Keratinocyte (primary cell): ENCODE results near the gene ZNF850. TPM values are rescaled to one million over a fixed set of nuclear protein-coding genes. Genes with fewer than 3 reads are reported as not detected.

Experiments
- DNase-seq: peaks from one replicate; pipeline ENCODE4 v3.0.0-alpha.2; 2011; ENCODE audit warnings: low read depth, missing footprints, low spot score
- FAIRE-seq: peaks from 2 replicates; lab custom pipeline; 2011; peaks lifted over from hg19 to GRCh38; lab: Jason Lieb, UNC
- H2AFZ ChIP-seq: 2 replicates; pipeline ENCODE4 v1.6.0; 2012; ENCODE audit warnings: low read length, control low read depth, inconsistent platforms; ENCODE audit not compliant: control insufficient read depth
- H3K27ac ChIP-seq: 2 replicates; pipeline ENCODE4 v1.5.1; 2011; ENCODE audit warnings: low read length; ENCODE audit not compliant: control insufficient read depth, insufficient read depth
- H3K27me3 ChIP-seq: 3 replicates; pipeline ENCODE4 v1.6.0; 2011; ENCODE audit warnings: low read length; ENCODE audit not compliant: control insufficient read depth, insufficient read depth; ENCODE audit errors: extremely low read depth
- H3K36me3 ChIP-seq, 2 experiments: 2 replicates in 1 of 2; 3 replicates in 1 of 2; pipeline ENCODE4 v1.5.1; 2011; ENCODE audit warnings: low read length in 2 of 2, mild to moderate bottlenecking in 1 of 2; ENCODE audit not compliant: control insufficient read depth in 2 of 2, insufficient read depth in 2 of 2; ENCODE audit errors: extremely low read depth in 1 of 2
- H3K4me1 ChIP-seq: 3 replicates; pipeline ENCODE4 v1.5.1; 2011; ENCODE audit warnings: low read length; ENCODE audit not compliant: control insufficient read depth, insufficient read depth; ENCODE audit errors: extremely low read depth
- H3K4me2 ChIP-seq: 3 replicates; pipeline ENCODE4 v1.6.0; 2011; ENCODE audit warnings: low read depth, low read length; ENCODE audit not compliant: control insufficient read depth, insufficient read depth; ENCODE audit errors: extremely low read depth
- H3K4me3 ChIP-seq, 3 experiments: fragments of 200-600 bp in 1 of 3; sonication (generic) in 1 of 3; 2 replicates in 2 of 3; 3 replicates in 1 of 3; pipeline ENCODE4 v1.5.1; 2011 to 2016; ENCODE audit warnings: low read length in 3 of 3, mild to moderate bottlenecking in 3 of 3, control low read depth in 2 of 3, inconsistent platforms in 1 of 3, low read depth in 1 of 3, mixed read lengths in 1 of 3, mixed run types in 1 of 3, moderate library complexity in 1 of 3; ENCODE audit not compliant: control insufficient read depth in 2 of 3, insufficient read depth in 2 of 3; ENCODE audit errors: extremely low read depth in 1 of 3
- H3K79me2 ChIP-seq: 2 replicates; pipeline ENCODE4 v1.6.0; 2012; ENCODE audit warnings: low read length; ENCODE audit not compliant: control insufficient read depth, insufficient read depth
- H3K9ac ChIP-seq: 3 replicates; pipeline ENCODE4 v1.6.0; 2011; ENCODE audit warnings: low read length; ENCODE audit not compliant: control insufficient read depth, insufficient read depth; ENCODE audit errors: extremely low read depth
- H3K9me1 ChIP-seq: 3 replicates; pipeline ENCODE4 v1.6.0; 2011; ENCODE audit warnings: low read length; ENCODE audit not compliant: control insufficient read depth, insufficient read depth; ENCODE audit errors: extremely low read depth
- H3K9me3 ChIP-seq: 2 replicates; pipeline ENCODE4 v1.5.1; 2012; ENCODE audit warnings: low read depth, low read length; ENCODE audit not compliant: control insufficient read depth
- H4K20me1 ChIP-seq: 3 replicates; pipeline ENCODE4 v1.6.0; 2011; ENCODE audit warnings: low read length; ENCODE audit not compliant: control insufficient read depth, insufficient read depth; ENCODE audit errors: extremely low read depth
- CTCF ChIP-seq, 3 experiments: IDR thresholded peaks in 1 of 3; conservative IDR thresholded peaks in 1 of 3; optimal IDR thresholded peaks in 1 of 3; 2 replicates in 2 of 3; 3 replicates in 1 of 3; pipeline versions ENCODE3 to v1.5.1; 2011; ENCODE audit warnings: low read length in 3 of 3, mild to moderate bottlenecking in 3 of 3, moderate library complexity in 2 of 3, control low read depth in 1 of 3, inconsistent platforms in 1 of 3; ENCODE audit not compliant: insufficient read depth in 2 of 3; ENCODE audit errors: extremely low read depth in 1 of 3
- EZH2 ChIP-seq: IDR thresholded peaks from one replicate; pipeline ENCODE4 v1.6.1; 2012; ENCODE audit warnings: inconsistent platforms, mild to moderate bottlenecking, low read length, moderate library complexity
- dilution Hi-C: fragments of 300-500 bp; cut with MboI; formaldehyde crosslinking; loops from one replicate; pipeline ENCODE4 v1.7.0; 2020; ENCODE audit warnings: low sequenced_read_pairs; ENCODE audit not compliant: extremely low pct_ligation_motif_present
- polyA plus RNA-seq, 5 experiments: library from polyadenylated mRNA; depleted of rRNA in 3 of 5; stranded (reverse) in 3 of 5; stranded (forward) in 1 of 5; unstranded in 1 of 5; fragments of >200 nt; gene quantifications; 1 replicate in 1 of 5; 2 replicates in 3 of 5; 3 replicates in 1 of 5; pipeline versions ENCODE4 v1.2.1 to v1.2.3, GENCODE V29; 2011 to 2012; ENCODE audit warnings: missing spikeins in 2 of 5, low read depth in 1 of 5, low replicate concordance in 1 of 5

The ZNF850 gene
- polyA plus RNA-seq, 1 donor (not counting 4 experiments of a cell fraction or from before 2014, with no cell fraction given): 1.4 TPM

GRCh38 chr19:36707134-36707533, 65.5 kb downstream of the ZNF850 start:
- H3K9me1 ChIP-seq: no peaks in the 10 kb centered on the region
- no peak overlapping the region for H3K27ac ChIP-seq
- no peaks in the 10 kb centered on the region for H3K4me1 ChIP-seq
- H2AFZ ChIP-seq: no peak overlapping the region
- no peak overlapping the region for H3K9ac ChIP-seq
- H4K20me1 ChIP-seq: no peaks in the 10 kb centered on the region
- TF ChIP-seq EZH2: no peak
- dilution Hi-C loops: no loop called here
- no peak for DNase-seq
- peaks cover 57% of the 10 kb centered on the region for H3K79me2 ChIP-seq
- H3K4me3 ChIP-seq: no peak overlapping the region
- H3K36me3 ChIP-seq: peaks cover under 1 to 5% of the 10 kb centered on the region in 2 experiments
- no peak for FAIRE-seq
- no peak overlapping the region for H3K4me2 ChIP-seq
- no peaks in the 10 kb centered on the region for H3K27me3 ChIP-seq
- H3K9me3 ChIP-seq: peaks cover 24% of the 10 kb centered on the region

- peaks cover 2 to 21% of the 10 kb centered on the region in 2 experiments for H3K36me3 ChIP-seq
- DNase-seq: no peak
- peak overlapping the region; percentile 94 for H2AFZ ChIP-seq
- no peak for FAIRE-seq
- H3K9me1 ChIP-seq: no peaks in the 10 kb centered on the region
- H4K20me1 ChIP-seq: no peaks in the 10 kb centered on the region
- H3K4me2 ChIP-seq: peak overlapping the region; percentile 97
- no peak for TF ChIP-seq CTCF (optimal IDR thresholded peaks at IDR 0.05 in 1 of 3, IDR thresholded peaks at IDR 0.05 in 1 of 3, conservative IDR thresholded peaks at IDR 0.05 in 1 of 3; ENCODE audit: extremely low read depth in 1 of 3, insufficient read depth in 2 of 3, low read length in 3 of 3)
- TF ChIP-seq EZH2: no peak
- dilution Hi-C loops: no loop called here
- H3K27me3 ChIP-seq: no peaks in the 10 kb centered on the region
- peak overlapping the region; percentile 80 to 94 (median 91) for H3K4me3 ChIP-seq
- peaks cover 28% of the 10 kb centered on the region for H3K79me2 ChIP-seq
- H3K9me3 ChIP-seq: no peaks in the 10 kb centered on the region
- peak overlapping the region; percentile 72 for H3K27ac ChIP-seq
- H3K4me1 ChIP-seq: no peaks in the 10 kb centered on the region
- H3K9ac ChIP-seq: peak overlapping the region; percentile 89
Measured at GRCh38 chr19:36688058-36688457, 84.5 kb downstream of the ZNF850 start.
